Measurements from ENCODE around the gene MYEF2. TPM values are rescaled to one million over a fixed set of nuclear protein-coding genes. Genes with fewer than 3 reads are reported as not detected.

MYEF2 gene
- total and polyA plus RNA-seq, 4 donors, result 7.4 to 38.5 (median 17.5) TPM

DNA sequence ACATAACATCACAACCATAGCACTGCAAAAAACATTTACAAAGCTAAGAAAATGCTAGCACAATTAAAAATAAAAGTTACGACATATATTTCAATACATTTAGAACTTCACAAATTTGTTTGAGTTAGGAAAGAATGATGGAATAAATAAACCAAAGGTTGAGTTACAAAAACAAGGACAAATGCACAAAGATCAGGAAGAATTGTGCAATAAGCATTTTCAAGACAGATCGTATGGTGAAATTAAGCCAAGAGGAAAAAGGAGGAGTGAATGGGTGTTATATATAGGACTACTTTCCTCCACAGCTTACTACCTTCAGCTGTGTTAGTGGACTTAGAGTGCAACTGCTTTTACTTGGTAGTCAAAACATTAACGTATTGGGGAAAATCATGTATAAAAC, 7.4 kb upstream of the MYEF2 start:
- Histone ChIP-seq H3K36me3 (ENCODE audit: control insufficient read depth in 4 of 4, insufficient read depth in 4 of 4, low read length in 4 of 4) (no peaks in the 10 kb centered on the region), H3K27ac (ENCODE audit: low read depth in 1 of 2, low read length in 1 of 2) (no peak overlapping the region), H3K4me3 (no peak overlapping the region), H3K27me3 (ENCODE audit: control insufficient read depth in 3 of 3, insufficient read depth in 3 of 3, low read length in 2 of 3) (peaks cover 0 to 5% (median 0%) of the 10 kb centered on the region in 3 donors), H3K9ac (ENCODE audit: insufficient read depth in 1 of 2, low read length in 2 of 2) (no peak overlapping the region), H3K9me3 (ENCODE audit: control insufficient read depth in 4 of 4, insufficient read depth in 3 of 4, low read length in 3 of 4) (no peaks in the 10 kb centered on the region), H3K4me1 (ENCODE audit: control insufficient read depth in 5 of 5, insufficient read depth in 5 of 5, low read length in 5 of 5) (no peaks in the 10 kb centered on the region)
- ATAC-seq (ENCODE audit: insufficient read depth, low FRiP score), result no peak
- WGBS, 2 donors, result 75 to 77% methylated on average over 3 of the region's 3 CpGs
- DNase-seq, result no peak
- TF ChIP-seq, protein P1, sequence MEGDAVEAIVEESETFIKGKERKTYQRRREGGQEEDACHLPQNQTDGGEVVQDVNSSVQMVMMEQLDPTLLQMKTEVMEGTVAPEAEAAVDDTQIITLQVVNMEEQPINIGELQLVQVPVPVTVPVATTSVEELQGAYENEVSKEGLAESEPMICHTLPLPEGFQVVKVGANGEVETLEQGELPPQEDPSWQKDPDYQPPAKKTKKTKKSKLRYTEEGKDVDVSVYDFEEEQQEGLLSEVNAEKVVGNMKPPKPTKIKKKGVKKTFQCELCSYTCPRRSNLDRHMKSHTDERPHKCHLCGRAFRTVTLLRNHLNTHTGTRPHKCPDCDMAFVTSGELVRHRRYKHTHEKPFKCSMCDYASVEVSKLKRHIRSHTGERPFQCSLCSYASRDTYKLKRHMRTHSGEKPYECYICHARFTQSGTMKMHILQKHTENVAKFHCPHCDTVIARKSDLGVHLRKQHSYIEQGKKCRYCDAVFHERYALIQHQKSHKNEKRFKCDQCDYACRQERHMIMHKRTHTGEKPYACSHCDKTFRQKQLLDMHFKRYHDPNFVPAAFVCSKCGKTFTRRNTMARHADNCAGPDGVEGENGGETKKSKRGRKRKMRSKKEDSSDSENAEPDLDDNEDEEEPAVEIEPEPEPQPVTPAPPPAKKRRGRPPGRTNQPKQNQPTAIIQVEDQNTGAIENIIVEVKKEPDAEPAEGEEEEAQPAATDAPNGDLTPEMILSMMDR (IDR thresholded peaks at IDR 0.05; ENCODE audit: control extremely low read depth, extremely low read depth), result no peak

DNA sequence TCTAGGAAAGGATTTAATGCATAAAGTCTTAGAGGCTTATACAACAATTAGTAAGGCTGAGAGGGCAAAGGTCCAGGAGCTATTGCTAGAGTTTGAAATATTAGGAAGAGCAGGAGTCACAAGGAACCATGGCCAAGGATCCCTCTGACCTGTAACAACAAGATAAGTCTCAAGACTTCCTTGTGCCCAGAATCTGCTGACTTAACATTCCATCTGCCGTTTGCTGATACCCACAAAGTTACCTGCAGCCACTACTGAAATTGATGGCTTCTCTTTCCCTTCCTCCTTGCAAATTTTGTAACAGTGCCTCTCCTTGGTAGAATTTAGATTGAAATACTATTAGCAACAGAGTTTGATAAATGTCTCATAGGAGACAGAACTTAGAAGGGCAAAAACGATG, 4.7 kb upstream of the MYEF2 start:
- H3K9ac ChIP-seq (ENCODE audit: insufficient read depth in 1 of 2, low read length in 2 of 2), result no peak overlapping the region
- 56 to 57% methylated on average over 2 of the region's 2 CpGs for WGBS, 2 donors
- TF ChIP-seq, protein P1 (IDR thresholded peaks at IDR 0.05; ENCODE audit: control extremely low read depth, extremely low read depth), result no peak
- H3K4me3 ChIP-seq, result no peak overlapping the region
- H3K27me3 ChIP-seq (ENCODE audit: control insufficient read depth in 3 of 3, insufficient read depth in 3 of 3, low read length in 2 of 3), result peaks cover 0 to 16% (median 9%) of the 10 kb centered on the region in 3 donors
- no peak for DNase-seq
- no peak overlapping the region for H3K27ac ChIP-seq (ENCODE audit: low read depth in 1 of 2, low read length in 1 of 2)
- H3K36me3 ChIP-seq (ENCODE audit: control insufficient read depth in 4 of 4, insufficient read depth in 4 of 4, low read length in 4 of 4), result no peaks in the 10 kb centered on the region
- no peaks in the 10 kb centered on the region for H3K9me3 ChIP-seq (ENCODE audit: control insufficient read depth in 4 of 4, insufficient read depth in 3 of 4, low read length in 3 of 4)
- no peak for ATAC-seq (ENCODE audit: insufficient read depth, low FRiP score)
- peaks cover 0 to 4% (median 0%) of the 10 kb centered on the region in 5 donors for H3K4me1 ChIP-seq (ENCODE audit: control insufficient read depth in 5 of 5, insufficient read depth in 5 of 5, low read length in 5 of 5)

DNA sequence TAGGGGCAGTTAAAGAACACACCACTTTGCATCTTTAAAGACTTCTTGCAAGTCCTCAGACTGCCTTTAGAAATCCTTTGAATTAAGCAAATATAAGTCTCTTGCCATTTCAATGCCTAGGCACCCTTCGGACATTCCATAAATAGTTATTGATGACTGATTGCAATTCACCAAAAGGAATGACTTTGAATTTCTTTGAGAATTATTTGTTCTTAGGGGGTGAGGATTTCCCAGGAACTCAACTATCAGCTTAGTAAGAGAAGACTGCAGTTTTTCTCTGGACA, 495 bp upstream of the MYEF2 start:
- H3K9me3 ChIP-seq (ENCODE audit: control insufficient read depth in 4 of 4, insufficient read depth in 3 of 4, low read length in 3 of 4), result no peaks in the 10 kb centered on the region
- no peaks in the 10 kb centered on the region for H3K36me3 ChIP-seq (ENCODE audit: control insufficient read depth in 4 of 4, insufficient read depth in 4 of 4, low read length in 4 of 4)
- TF ChIP-seq, protein P1 (IDR thresholded peaks at IDR 0.05; ENCODE audit: control extremely low read depth, extremely low read depth), result no peak
- H3K4me1 ChIP-seq (ENCODE audit: control insufficient read depth in 5 of 5, insufficient read depth in 5 of 5, low read length in 5 of 5), result peaks cover 0 to 7% (median 0%) of the 10 kb centered on the region in 5 donors
- WGBS, 2 donors, result 80 to 91% methylated on average over 1 of the region's 1 CpG
- no peak overlapping the region for H3K27ac ChIP-seq (ENCODE audit: low read depth in 1 of 2, low read length in 1 of 2)
- peaks cover 0 to 25% (median 18%) of the 10 kb centered on the region in 3 donors for H3K27me3 ChIP-seq (ENCODE audit: control insufficient read depth in 3 of 3, insufficient read depth in 3 of 3, low read length in 2 of 3)
- DNase-seq (no peak), ATAC-seq (ENCODE audit: insufficient read depth, low FRiP score) (no peak)
- no peak overlapping the region for H3K9ac ChIP-seq (ENCODE audit: insufficient read depth in 1 of 2, low read length in 2 of 2)
- H3K4me3 ChIP-seq, result no peak overlapping the region

DNA sequence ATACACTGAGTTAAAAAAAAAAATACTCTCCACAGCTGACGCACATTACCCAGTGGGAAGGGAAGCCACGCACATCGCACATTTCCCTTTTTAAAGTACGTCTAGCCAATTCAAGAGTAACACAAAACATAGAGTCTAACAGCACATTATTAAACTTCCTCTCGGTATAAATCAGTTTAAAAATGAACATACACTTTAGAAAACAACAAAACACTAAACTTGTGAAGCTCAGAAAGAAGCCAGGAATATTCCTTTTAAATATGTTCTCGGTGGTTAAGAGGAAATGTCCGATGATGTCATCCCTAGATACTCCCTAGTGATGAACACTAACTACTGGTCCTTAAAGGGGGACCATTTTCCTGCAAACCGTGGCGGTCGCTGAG, 721 bp downstream of the MYEF2 start:
- peak in 2 of 3 donors; percentile 48 to 66 for DNase-seq

More for the DNA sequence above, 721 bp downstream of the MYEF2 start:
- Histone ChIP-seq H3K27ac (ENCODE audit: low read depth in 1 of 2, low read length in 1 of 2) (peak overlapping the region in 1 of 2 donors; percentile 41), H3K4me3 (peak overlapping the region; percentile 44), H3K9ac (ENCODE audit: insufficient read depth in 1 of 2, low read length in 2 of 2) (peak overlapping the region; percentile 53 to 67), H3K4me1 (ENCODE audit: control insufficient read depth in 5 of 5, insufficient read depth in 5 of 5, low read length in 5 of 5) (peaks cover 0 to 7% (median 0%) of the 10 kb centered on the region in 5 donors), H3K36me3 (ENCODE audit: control insufficient read depth in 4 of 4, insufficient read depth in 4 of 4, low read length in 4 of 4) (no peaks in the 10 kb centered on the region), H3K27me3 (ENCODE audit: control insufficient read depth in 3 of 3, insufficient read depth in 3 of 3, low read length in 2 of 3) (peaks cover 0 to 25% (median 18%) of the 10 kb centered on the region in 3 donors), H3K9me3 (ENCODE audit: control insufficient read depth in 4 of 4, insufficient read depth in 3 of 4, low read length in 3 of 4) (no peaks in the 10 kb centered on the region)
- 3 to 4% methylated on average over 10 of the region's 10 CpGs for WGBS, 2 donors
- TF ChIP-seq, protein P1 (IDR thresholded peaks at IDR 0.05; ENCODE audit: control extremely low read depth, extremely low read depth), result no peak
- ATAC-seq (ENCODE audit: insufficient read depth, low FRiP score), result peak; percentile 38
